T-cell (primary cell): ENCODE results near the gene TMEM72. TPM values are rescaled to one million over a fixed set of nuclear protein-coding genes. Genes with fewer than 3 reads are reported as not detected.

Experiments
- ATAC-seq, 4 experiments: fragments of 200-7000 bp in 3 of 4; fragments of 150-1000 bp in 1 of 4; cut with Tn5 transposase; replicated peaks in 1 of 4; 1 replicate in 3 of 4; 2 replicates in 1 of 4; pipeline ENCODE4 v1.10.0; 2021; ENCODE audit warnings: moderate library complexity in 3 of 4, mild to moderate bottlenecking in 2 of 4, moderate number of reproducible peaks in 1 of 4
- CTCF ChIA-PET, 2 donors: fragments of 300-600 bp; sonication (Branson Sonifier 250); formaldehyde crosslinking; loops; one replicate each; lab custom pipeline; 2022; ENCODE audit warnings: antibody characterized with exemption in 2 of 2; lab: Charles Lee
- POLR2A ChIA-PET, 2 donors: fragments of 300-600 bp; sonication (Branson Sonifier 250); formaldehyde crosslinking; loops; one replicate each; lab custom pipeline; 2022; ENCODE audit warnings: antibody characterized with exemption in 2 of 2; lab: Charles Lee
- DNase-seq, 35 experiments: peaks; one replicate each; pipeline versions ENCODE4 v3.0.0 to v3.0.0-alpha.2; 2013 to 2023
- H3K27ac ChIP-seq: one replicate; pipeline ENCODE4 v1.5.1; 2013; ENCODE audit warnings: low read length
- H3K27me3 ChIP-seq, 2 experiments: replicated peaks in 1 of 2; 1 replicate in 1 of 2; 2 replicates in 1 of 2; pipeline versions ENCODE4 v1.6.1 to v1.7.0; 2013; ENCODE audit warnings: low read length in 1 of 2, mixed read lengths in 1 of 2; ENCODE audit not compliant: control insufficient read depth in 2 of 2, insufficient read depth in 2 of 2; ENCODE audit errors: extremely low read depth in 1 of 2
- H3K36me3 ChIP-seq, 2 donors: 1 replicate in 1 of 2; 2 replicates in 1 of 2; pipeline versions ENCODE4 v1.6.1 to v1.7.0; 2013; ENCODE audit warnings: low read length in 1 of 2; ENCODE audit not compliant: control insufficient read depth in 2 of 2, insufficient read depth in 1 of 2; ENCODE audit errors: extremely low read depth in 1 of 2
- H3K4me1 ChIP-seq, 2 experiments: 1 replicate in 1 of 2; 2 replicates in 1 of 2; pipeline versions ENCODE4 v1.6.1 to v1.7.0; 2013; ENCODE audit warnings: low read length in 2 of 2, mixed read lengths in 1 of 2; ENCODE audit not compliant: insufficient read depth in 2 of 2, control insufficient read depth in 1 of 2; ENCODE audit errors: extremely low read depth in 1 of 2
- H3K4me3 ChIP-seq, 2 donors: 1 replicate in 1 of 2; 2 replicates in 1 of 2; pipeline versions ENCODE4 v1.5.1 to v1.7.0; 2013; ENCODE audit warnings: mild to moderate bottlenecking in 2 of 2, low read length in 1 of 2, moderate library complexity in 1 of 2; ENCODE audit not compliant: control insufficient read depth in 1 of 2; ENCODE audit errors: extremely low read depth in 1 of 2
- H3K9me3 ChIP-seq: 2 replicates; pipeline ENCODE4 v1.7.0; 2013
- H3K27ac Mint-ChIP-seq, 2 donors: one replicate each; pipeline ENCODE4 v1.8.0; 2020 to 2021; ENCODE audit warnings: mild to moderate bottlenecking in 2 of 2, mixed read lengths in 2 of 2
- H3K27me3 Mint-ChIP-seq, 2 donors: one replicate each; pipeline ENCODE4 v1.8.0; 2021 to 2022; ENCODE audit warnings: mixed read lengths in 2 of 2
- H3K36me3 Mint-ChIP-seq: one replicate; pipeline ENCODE4 v1.8.0; 2021; ENCODE audit warnings: mixed read lengths
- H3K4me1 Mint-ChIP-seq, 3 donors: one replicate each; pipeline ENCODE4 v1.8.0; 2020 to 2022; ENCODE audit warnings: mixed read lengths in 3 of 3, mild to moderate bottlenecking in 1 of 3
- H3K4me3 Mint-ChIP-seq, 3 donors: one replicate each; pipeline ENCODE4 v1.8.0; 2020 to 2022; ENCODE audit warnings: mild to moderate bottlenecking in 3 of 3, mixed read lengths in 3 of 3, moderate library complexity in 3 of 3
- H3K9me3 Mint-ChIP-seq, 3 donors: one replicate each; pipeline ENCODE4 v1.8.0; 2020 to 2022; ENCODE audit warnings: mixed read lengths in 3 of 3
- WGBS: methylation state at CpG from one replicate; pipeline ENCODE4 v1.1.5; 2013; ENCODE audit warnings: missing lambda C conversion rate; ENCODE audit not compliant: insufficient coverage; 5-methylcytosine and 5-hydroxymethylcytosine counted together
- total RNA-seq, 35 experiments: library from RNA in 6 of 35; stranded (reverse) in 6 of 35; fragments of 120-200 nt in 1 of 35; gene quantifications; one replicate each; pipeline versions ENCODE4 v1.2.1 to v1.2.4 and lab custom pipeline; 2013 to 2026

TMEM72 gene
- total RNA-seq, 5 donors from 2014 or later (not counting 1 experiment from before 2014, with no cell fraction given): 0.13 TPM; not detected in 4

GRCh38 chr10:44923611-44924010, 12.5 kb downstream of the TMEM72 start:
- H3K27ac ChIP-seq: no peak overlapping the region
- H3K4me1 ChIP-seq: no peaks in the 10 kb centered on the region
- ATAC-seq (no peak), DNase-seq (no peak)
- CTCF ChIA-PET: no interaction called here
- H3K4me3 Mint-ChIP-seq: no peak overlapping the region
- H3K36me3 Mint-ChIP-seq: no peaks in the 10 kb centered on the region
- no peaks in the 10 kb centered on the region for H3K36me3 ChIP-seq
- H3K4me1 Mint-ChIP-seq: no peaks in the 10 kb centered on the region
- H3K4me3 ChIP-seq: no peak overlapping the region
- H3K9me3 ChIP-seq: no peaks in the 10 kb centered on the region
- H3K27me3 Mint-ChIP-seq: no peaks in the 10 kb centered on the region
- H3K9me3 Mint-ChIP-seq: no peaks in the 10 kb centered on the region
- H3K27me3 ChIP-seq: peaks cover 0 to 14% of the 10 kb centered on the region in 2 experiments
- POLR2A ChIA-PET: no interaction called here
- H3K27ac Mint-ChIP-seq: no peak overlapping the region
- 75% methylated on average over 2 of the region's 3 CpGs for WGBS

DNA sequence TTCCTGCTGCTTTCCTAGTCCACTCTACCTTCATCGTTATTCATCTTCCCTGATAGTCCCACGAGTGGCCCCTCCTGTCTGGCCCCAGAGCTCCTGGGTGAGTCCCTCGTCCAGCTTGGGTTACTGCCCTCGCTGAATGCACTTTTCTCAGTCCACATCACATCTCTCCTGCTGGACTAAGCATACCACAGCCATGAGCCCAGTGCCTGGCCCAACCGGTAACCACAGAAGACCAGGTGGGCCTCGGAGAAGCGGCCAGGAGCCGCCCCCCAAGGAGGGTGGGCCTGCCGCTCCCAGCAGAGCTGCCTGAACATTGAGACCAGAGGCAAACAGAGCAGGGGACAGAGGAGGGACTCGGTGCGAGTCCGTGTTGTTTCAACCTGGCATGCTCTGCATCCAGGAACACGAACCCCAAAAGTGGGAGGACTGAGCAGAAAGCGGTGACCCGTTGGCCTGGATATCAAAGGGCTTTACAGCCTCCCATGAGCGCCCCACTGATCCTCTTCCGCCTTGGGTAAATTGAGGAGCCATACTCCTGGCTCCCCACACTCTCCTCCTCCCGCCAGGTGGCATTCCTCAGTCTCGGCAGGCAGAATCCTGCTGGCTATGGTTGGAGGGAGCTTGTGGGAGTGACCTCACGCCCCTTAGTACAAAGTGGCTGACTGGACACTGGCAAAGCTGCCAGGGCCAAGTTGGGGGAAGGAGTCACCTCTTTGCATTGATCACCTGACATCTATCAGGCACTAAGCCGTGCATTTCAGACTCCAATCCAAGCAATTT, 13.3 kb downstream of the TMEM72 start:
- H3K9me3 Mint-ChIP-seq: no peaks in the 10 kb centered on the region
- CTCF ChIA-PET: no interaction called here

DNA sequence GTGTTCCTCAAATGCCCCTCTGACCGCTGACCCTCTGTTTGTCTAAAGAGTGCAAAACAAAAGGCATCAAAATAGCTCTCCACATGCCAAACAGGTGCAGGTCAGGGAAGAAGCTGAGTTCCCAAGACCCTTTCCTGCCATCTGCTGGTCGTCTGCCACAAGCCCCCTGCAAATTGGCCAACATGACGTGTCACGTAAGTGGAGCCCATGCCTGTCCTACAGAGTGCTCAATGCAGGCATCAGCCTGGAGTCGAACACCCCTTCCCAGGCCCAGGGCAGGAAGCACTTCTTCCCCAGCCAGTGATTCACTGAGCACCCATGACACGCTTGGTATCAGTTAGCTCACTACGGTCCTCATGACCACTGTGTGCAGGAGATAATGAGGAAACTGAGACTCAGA, 14.1 kb downstream of the TMEM72 start:
- H3K27me3 ChIP-seq: peaks cover 0 to 14% of the 10 kb centered on the region in 2 experiments
- H3K27me3 Mint-ChIP-seq: no peaks in the 10 kb centered on the region
- H3K36me3 Mint-ChIP-seq: no peaks in the 10 kb centered on the region
- no peak overlapping the region for H3K4me3 ChIP-seq
- no peak overlapping the region for H3K27ac ChIP-seq
- no peaks in the 10 kb centered on the region for H3K9me3 Mint-ChIP-seq
- no peak for DNase-seq
- H3K4me3 Mint-ChIP-seq: no peak overlapping the region
- H3K36me3 ChIP-seq: no peaks in the 10 kb centered on the region
- H3K27ac Mint-ChIP-seq: no peak overlapping the region
- no peak for ATAC-seq
- H3K4me1 Mint-ChIP-seq: no peaks in the 10 kb centered on the region
- 65% methylated on average over 5 of the region's 7 CpGs for WGBS
- no peaks in the 10 kb centered on the region for H3K9me3 ChIP-seq
- ChIA-PET POLR2A (no interaction called here), CTCF (no interaction called here)
- H3K4me1 ChIP-seq: no peaks in the 10 kb centered on the region

More for the DNA sequence above, 13.3 kb downstream of the TMEM72 start:
- H3K4me3 Mint-ChIP-seq: no peak overlapping the region
- POLR2A ChIA-PET: no interaction called here
- no peaks in the 10 kb centered on the region for H3K36me3 Mint-ChIP-seq
- no peaks in the 10 kb centered on the region for H3K27me3 Mint-ChIP-seq
- H3K4me1 Mint-ChIP-seq: no peaks in the 10 kb centered on the region
- Histone ChIP-seq H3K27ac (no peak overlapping the region), H3K36me3 (no peaks in the 10 kb centered on the region), H3K4me1 (no peaks in the 10 kb centered on the region), H3K9me3 (no peaks in the 10 kb centered on the region), H3K4me3 (no peak overlapping the region), H3K27me3 (peaks cover 0 to 14% of the 10 kb centered on the region in 2 experiments)
- no peak for ATAC-seq
- no peak overlapping the region for H3K27ac Mint-ChIP-seq
- WGBS: 78% methylated on average over 15 of the region's 21 CpGs
- no peak for DNase-seq

DNA sequence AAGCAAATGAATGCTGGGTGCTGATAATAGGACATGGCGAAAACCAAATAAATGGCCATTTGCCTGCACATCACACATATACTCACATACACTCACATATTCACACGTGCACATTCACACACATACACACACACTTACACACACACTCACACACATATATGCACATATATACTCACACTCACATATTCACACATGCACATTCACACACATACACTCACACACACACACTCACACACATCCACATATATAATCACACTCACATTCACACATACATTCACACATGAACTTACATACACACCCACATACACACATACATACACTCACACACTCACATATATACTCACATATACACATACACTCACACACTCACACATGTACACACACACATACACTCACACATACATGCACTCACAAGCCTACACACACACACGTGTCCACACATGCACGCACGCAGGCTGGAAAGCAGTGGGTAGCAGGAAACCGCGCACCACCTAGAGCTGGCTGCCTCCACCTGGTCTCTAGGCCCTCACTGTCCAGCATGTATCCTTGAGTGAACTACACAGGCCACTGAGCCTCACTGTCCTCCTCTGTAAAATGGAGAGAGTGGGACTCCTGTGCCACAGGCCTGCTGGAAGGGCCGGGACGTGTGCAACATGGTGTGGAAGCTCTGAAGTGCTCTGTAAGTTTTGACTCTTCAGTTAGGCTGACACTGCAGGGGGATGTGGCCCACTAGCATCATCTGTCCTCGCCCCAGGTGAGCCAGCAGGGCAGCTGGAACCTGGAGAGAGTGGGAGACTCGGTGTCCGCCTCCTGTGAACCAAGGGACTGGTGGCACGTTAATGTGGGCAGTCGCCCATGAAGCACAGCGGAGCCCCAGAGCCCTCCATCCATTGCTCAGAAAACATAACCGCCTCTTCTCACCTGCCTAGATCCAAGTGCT, 14.9 kb downstream of the TMEM72 start:
- POLR2A ChIA-PET: no interaction called here
- no peaks in the 10 kb centered on the region for H3K9me3 Mint-ChIP-seq
- H3K27me3 Mint-ChIP-seq: no peaks in the 10 kb centered on the region
- Histone ChIP-seq H3K4me1 (no peaks in the 10 kb centered on the region), H3K4me3 (no peak overlapping the region), H3K27ac (no peak overlapping the region), H3K27me3 (peaks cover 0 to 10% of the 10 kb centered on the region in 2 experiments), H3K9me3 (no peaks in the 10 kb centered on the region), H3K36me3 (no peaks in the 10 kb centered on the region)
- H3K4me1 Mint-ChIP-seq: no peaks in the 10 kb centered on the region
- no peak overlapping the region for H3K27ac Mint-ChIP-seq
- CTCF ChIA-PET: no interaction called here
- no peak for ATAC-seq
- no peak overlapping the region for H3K4me3 Mint-ChIP-seq
- H3K36me3 Mint-ChIP-seq: no peaks in the 10 kb centered on the region
- DNase-seq: no peak
- WGBS: 84% methylated on average over 14 of the region's 16 CpGs

- Mint-ChIP-seq H3K36me3 (no peaks in the 10 kb centered on the region), H3K4me3 (no peak overlapping the region), H3K27ac (no peak overlapping the region), H3K9me3 (no peaks in the 10 kb centered on the region), H3K4me1 (no peaks in the 10 kb centered on the region), H3K27me3 (no peaks in the 10 kb centered on the region)
- WGBS: 67% methylated on average over 6 of the region's 10 CpGs
- H3K4me3 ChIP-seq: no peak overlapping the region
- no peak overlapping the region for H3K27ac ChIP-seq
- POLR2A ChIA-PET: no interaction called here
- no peaks in the 10 kb centered on the region for H3K4me1 ChIP-seq
- ATAC-seq: no peak
- no peaks in the 10 kb centered on the region for H3K9me3 ChIP-seq
- CTCF ChIA-PET: no interaction called here
- H3K36me3 ChIP-seq: no peaks in the 10 kb centered on the region
- peaks cover 0 to 12% of the 10 kb centered on the region in 2 experiments for H3K27me3 ChIP-seq
- DNase-seq: no peak
These were observed 15.7 kb downstream of the TMEM72 start for GRCh38 chr10:44926751-44927351.

DNA sequence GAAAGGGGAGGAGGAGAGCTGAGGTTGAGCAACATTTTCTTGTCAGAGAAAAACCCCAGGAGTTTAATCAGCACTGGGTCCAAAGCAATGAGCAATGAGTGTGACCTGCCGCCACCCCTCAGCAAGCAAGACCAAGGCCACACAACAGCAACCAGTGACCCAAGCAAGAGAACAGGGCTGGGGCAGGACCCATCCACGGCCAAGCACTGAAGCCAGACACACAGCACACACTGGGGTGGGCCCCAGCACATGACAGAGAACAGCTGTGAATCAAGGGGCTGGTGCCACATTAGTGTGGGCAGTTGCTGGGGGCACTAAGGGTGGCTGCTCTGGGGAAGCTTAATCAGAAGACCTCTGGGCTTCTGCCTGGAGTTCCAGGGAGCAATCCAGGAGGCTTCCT, 16.2 kb downstream of the TMEM72 start:
- POLR2A ChIA-PET: no interaction called here
- no peaks in the 10 kb centered on the region for H3K27me3 Mint-ChIP-seq
- no peak overlapping the region for H3K27ac Mint-ChIP-seq
- H3K36me3 ChIP-seq: no peaks in the 10 kb centered on the region
- peaks cover 0 to 16% of the 10 kb centered on the region in 2 experiments for H3K27me3 ChIP-seq
- no peak for DNase-seq
- no peaks in the 10 kb centered on the region for H3K4me1 ChIP-seq
- no peaks in the 10 kb centered on the region for H3K36me3 Mint-ChIP-seq
- no peak for ATAC-seq
- no peaks in the 10 kb centered on the region for H3K9me3 ChIP-seq
- H3K9me3 Mint-ChIP-seq: no peaks in the 10 kb centered on the region
- 71% methylated on average over 2 of the region's 2 CpGs for WGBS
- H3K4me1 Mint-ChIP-seq: no peaks in the 10 kb centered on the region
- no peak overlapping the region for H3K4me3 Mint-ChIP-seq
- no peak overlapping the region for H3K4me3 ChIP-seq
- CTCF ChIA-PET: no interaction called here
- H3K27ac ChIP-seq: no peak overlapping the region
